ENCODE results near the gene F2. TPM values are rescaled to one million over a fixed set of nuclear protein-coding genes. Genes with fewer than 3 reads are reported as not detected.

The F2 gene
- total RNA-seq, 1 experiment from 2014 or later = 0.47 TPM

- intact Hi-C loops (cut with micrococcal nuclease) = no loop called here
- no peaks in the 10 kb centered on the region for H3K27me3 ChIP-seq (ENCODE audit: insufficient read depth, low read length)
- no peak overlapping the region for H3K4me2 ChIP-seq (ENCODE audit: low read length)
- no peak overlapping the region for H3K4me3 ChIP-seq (replicated peaks in 1 of 2; ENCODE audit: low read depth in 1 of 2, low read length in 2 of 2)
- no peaks in the 10 kb centered on the region for H3K4me1 ChIP-seq (ENCODE audit: control insufficient read depth in 1 of 2, insufficient read depth in 2 of 2, low read length in 2 of 2)
- peaks cover 51 to 56% of the 10 kb centered on the region in 2 experiments for H3K36me3 ChIP-seq (ENCODE audit: control insufficient read depth in 1 of 2, insufficient read depth in 2 of 2, low read length in 2 of 2)
- TF ChIP-seq EZH2phosphoT487 (IDR thresholded peaks at IDR 0.05; ENCODE audit: borderline replicate concordance) = no peak
- TF ChIP-seq YY1 (IDR thresholded peaks at IDR 0.05; ENCODE audit: extremely low read depth, insufficient replicate concordance, low read depth, low read length) = no peak
- no peak for TF ChIP-seq TCF7L2 (IDR thresholded peaks at IDR 0.05; ENCODE audit: borderline replicate concordance, extremely low read depth, insufficient read depth, insufficient read length)
- TF ChIP-seq, protein P1, sequence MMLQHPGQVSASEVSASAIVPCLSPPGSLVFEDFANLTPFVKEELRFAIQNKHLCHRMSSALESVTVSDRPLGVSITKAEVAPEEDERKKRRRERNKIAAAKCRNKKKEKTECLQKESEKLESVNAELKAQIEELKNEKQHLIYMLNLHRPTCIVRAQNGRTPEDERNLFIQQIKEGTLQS (IDR thresholded peaks at IDR 0.05) = no peak
- TF ChIP-seq ELF1 (IDR thresholded peaks at IDR 0.05; ENCODE audit: borderline replicate concordance, low read depth) = no peak
- no peak for TF ChIP-seq RAD21 (IDR thresholded peaks at IDR 0.05; ENCODE audit: low read depth)
- no peak for TF ChIP-seq JUND (IDR thresholded peaks at IDR 0.05)
- TF ChIP-seq, protein P2, sequence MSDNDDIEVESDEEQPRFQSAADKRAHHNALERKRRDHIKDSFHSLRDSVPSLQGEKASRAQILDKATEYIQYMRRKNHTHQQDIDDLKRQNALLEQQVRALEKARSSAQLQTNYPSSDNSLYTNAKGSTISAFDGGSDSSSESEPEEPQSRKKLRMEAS (IDR thresholded peaks at IDR 0.05) = no peak
- TF ChIP-seq POLR2A (IDR thresholded peaks at IDR 0.05; ENCODE audit: borderline replicate concordance, extremely low read depth, insufficient read depth, insufficient read length) = no peak
- no peak for TF ChIP-seq REST (IDR thresholded peaks at IDR 0.05; ENCODE audit: low read depth)
- no peak for TF ChIP-seq CBX3 (IDR thresholded peaks at IDR 0.05; ENCODE audit: low read depth)
- TF ChIP-seq FOSL1 (IDR thresholded peaks at IDR 0.05; ENCODE audit: low read depth) = no peak
- TF ChIP-seq SIN3A (IDR thresholded peaks at IDR 0.05; ENCODE audit: low read depth) = no peak
- no peak for TF ChIP-seq SP1 (IDR thresholded peaks at IDR 0.05; ENCODE audit: low read depth)
- TF ChIP-seq CEBPB (IDR thresholded peaks at IDR 0.05; ENCODE audit: low read depth) = no peak
- no peak for TF ChIP-seq POLR2AphosphoS5 (IDR thresholded peaks at IDR 0.05; ENCODE audit: low read depth, low read length)
- TF ChIP-seq EGR1 (IDR thresholded peaks at IDR 0.05; ENCODE audit: low read depth) = no peak
- no peak for TF ChIP-seq ZNF274 (IDR thresholded peaks at IDR 0.05; ENCODE audit: low read depth, low read length)
- TF ChIP-seq EZH2 (IDR thresholded peaks at IDR 0.05) = no peak
- ChIA-PET POLR2A (no interaction called here), CTCF (no interaction called here), RAD21 (ENCODE audit: low non-redundant PET in 1 of 2, low total read pairs in 2 of 2, uncharacterized antibody in 2 of 2, unreplicated experiment in 2 of 2) (no interaction called here)
- no peaks in the 10 kb centered on the region for H3K9me3 ChIP-seq (ENCODE audit: control insufficient read depth in 1 of 2, insufficient read depth in 1 of 2, low read depth in 1 of 2, low read length in 2 of 2)
- no TSS peak for BruUV-seq (replicated peaks)
- H3K9ac ChIP-seq (ENCODE audit: low read length) = no peak overlapping the region
- ATAC-seq (no peak), DNase-seq (ENCODE audit: low read depth, low spot score) (no peak)
- no peak overlapping the region for H3K27ac ChIP-seq (ENCODE audit: low read depth, low read length)
- H3K79me2 ChIP-seq (ENCODE audit: insufficient read depth, low read length) = no peaks in the 10 kb centered on the region
- H4K20me1 ChIP-seq (ENCODE audit: insufficient read depth) = no peaks in the 10 kb centered on the region
- H2AFZ ChIP-seq (ENCODE audit: low read depth, low read length, poor library complexity, severe bottlenecking) = no peak overlapping the region
- H3K9me2 ChIP-seq (ENCODE audit: insufficient read depth) = no peaks in the 10 kb centered on the region
Observed at GRCh38 chr11:46741600-46742484, 22.8 kb downstream of the F2 start.
